HEK293 (cell line): ENCODE data around the gene SORL1.

Experiments used
- BCL11A ChIP-seq: fragments of 450-650 bp; formaldehyde crosslinking; IDR thresholded peaks from 2 replicates; pipeline ENCODE4 v1.5.1; 2016; ENCODE audit warnings: low read depth, missing biosample characterization, missing genetic modification characterization
- CTCF ChIP-seq: fragments of 450-650 bp; formaldehyde crosslinking; IDR thresholded peaks from 2 replicates; pipeline ENCODE4 v1.5.1; 2016; ENCODE audit warnings: missing biosample characterization, missing genetic modification characterization
- IKZF3 ChIP-seq: fragments of 450-650 bp; IDR thresholded peaks from 2 replicates; pipeline ENCODE4 v1.5.0; 2018; ENCODE audit warnings: missing biosample characterization, mild to moderate bottlenecking, missing genetic modification characterization, moderate library complexity
- KLF1 ChIP-seq: fragments of 450-650 bp; formaldehyde crosslinking; IDR thresholded peaks from 2 replicates; pipeline ENCODE4 v1.5.1; 2016; ENCODE audit warnings: missing biosample characterization, missing genetic modification characterization
- REST ChIP-seq: fragments of 450-650 bp; formaldehyde crosslinking; IDR thresholded peaks from 2 replicates; pipeline ENCODE4 v1.5.1; 2016; ENCODE audit warnings: missing biosample characterization, missing genetic modification characterization
- TSHZ1 ChIP-seq: fragments of 450-650 bp; formaldehyde crosslinking; IDR thresholded peaks from 2 replicates; pipeline ENCODE4 v1.5.1; 2016; ENCODE audit warnings: missing biosample characterization, missing genetic modification characterization, borderline replicate concordance
- ZNF239 ChIP-seq: fragments of 450-650 bp; formaldehyde crosslinking; IDR thresholded peaks from 2 replicates; pipeline ENCODE4 v1.5.1; 2016; ENCODE audit warnings: missing biosample characterization, missing genetic modification characterization
- ZNF335 ChIP-seq: fragments of 450-650 bp; formaldehyde crosslinking; conservative IDR thresholded peaks from 2 replicates; pipeline ENCODE4 v1.5.1; 2016; ENCODE audit warnings: missing biosample characterization, missing genetic modification characterization
- ZSCAN4 ChIP-seq: fragments of 450-650 bp; formaldehyde crosslinking; IDR thresholded peaks from 2 replicates; pipeline ENCODE4 v1.5.1; 2017; ENCODE audit warnings: missing biosample characterization, missing genetic modification characterization
- TF ChIP-seq, protein P1 (sequence below): fragments of 450-650 bp; formaldehyde crosslinking; IDR thresholded peaks from 2 replicates; pipeline ENCODE4 v1.5.1; 2016; ENCODE audit warnings: missing biosample characterization, missing genetic modification characterization

DNA sequence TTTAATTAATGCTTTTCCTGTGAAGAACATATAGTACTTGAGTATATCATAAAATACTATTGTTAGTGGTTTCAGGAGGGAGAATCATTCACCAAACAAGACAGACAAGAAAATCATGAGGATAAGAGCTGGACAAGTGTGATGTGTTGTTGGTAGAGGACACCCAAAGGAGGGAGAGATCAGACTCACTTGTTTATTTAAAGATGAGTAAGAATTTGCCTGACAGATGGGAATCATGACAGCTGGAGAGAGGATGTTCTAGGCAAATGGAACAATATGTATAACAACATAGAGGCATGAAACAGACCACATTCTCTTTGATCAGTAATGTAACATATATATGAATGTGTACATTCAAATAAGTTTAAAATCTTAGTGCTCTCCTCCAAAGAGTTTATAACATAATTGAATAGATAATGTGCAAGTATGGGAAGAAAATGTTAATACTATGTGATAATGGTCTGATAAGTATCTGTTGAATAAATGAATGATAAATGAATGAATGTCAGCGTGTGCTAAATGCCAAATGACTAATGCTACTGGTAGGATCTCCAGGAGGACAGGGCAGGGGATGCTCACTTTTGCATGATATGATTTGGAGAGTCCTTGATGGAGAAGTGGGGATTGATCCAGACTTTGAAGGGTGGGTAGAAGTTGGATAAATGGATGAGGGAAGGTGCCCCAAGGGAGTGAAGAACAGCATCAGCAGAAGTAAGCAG, 229.6 kb downstream of the SORL1 start:
- TF ChIP-seq BCL11A (tag by site-specific recombination) (no peak), REST (tag by site-specific recombination) (no peak), ZSCAN4 (tag by site-specific recombination) (no peak), CTCF (tag by site-specific recombination) (no peak), ZNF239 (tag by site-specific recombination) (no peak), KLF1 (tag by site-specific recombination) (no peak), ZNF335 (tag by site-specific recombination) (no peak), IKZF3 (tag by site-specific recombination) (no peak), TSHZ1 (tag by site-specific recombination) (no peak)
- TF ChIP-seq, protein P1, sequence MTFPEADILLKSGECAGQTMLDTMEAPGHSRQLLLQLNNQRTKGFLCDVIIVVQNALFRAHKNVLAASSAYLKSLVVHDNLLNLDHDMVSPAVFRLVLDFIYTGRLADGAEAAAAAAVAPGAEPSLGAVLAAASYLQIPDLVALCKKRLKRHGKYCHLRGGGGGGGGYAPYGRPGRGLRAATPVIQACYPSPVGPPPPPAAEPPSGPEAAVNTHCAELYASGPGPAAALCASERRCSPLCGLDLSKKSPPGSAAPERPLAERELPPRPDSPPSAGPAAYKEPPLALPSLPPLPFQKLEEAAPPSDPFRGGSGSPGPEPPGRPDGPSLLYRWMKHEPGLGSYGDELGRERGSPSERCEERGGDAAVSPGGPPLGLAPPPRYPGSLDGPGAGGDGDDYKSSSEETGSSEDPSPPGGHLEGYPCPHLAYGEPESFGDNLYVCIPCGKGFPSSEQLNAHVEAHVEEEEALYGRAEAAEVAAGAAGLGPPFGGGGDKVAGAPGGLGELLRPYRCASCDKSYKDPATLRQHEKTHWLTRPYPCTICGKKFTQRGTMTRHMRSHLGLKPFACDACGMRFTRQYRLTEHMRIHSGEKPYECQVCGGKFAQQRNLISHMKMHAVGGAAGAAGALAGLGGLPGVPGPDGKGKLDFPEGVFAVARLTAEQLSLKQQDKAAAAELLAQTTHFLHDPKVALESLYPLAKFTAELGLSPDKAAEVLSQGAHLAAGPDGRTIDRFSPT (tag by site-specific recombination): no peak
